ENCODE measurements around the gene ROCK2. TPM values are rescaled to one million over a fixed set of nuclear protein-coding genes. Genes with fewer than 3 reads are reported as not detected.

The ROCK2 gene
- total and polyA plus RNA-seq, 2 of the 8 experiments (the other 6 are each of a cell fraction or from before 2014, with no cell fraction given): 2.7 to 29.0 TPM

- TF ChIP-seq CHD7 (IDR thresholded peaks at IDR 0.05; ENCODE audit: insufficient replicate concordance, low read length): no peak
- no peak for TF ChIP-seq RXRA (IDR thresholded peaks at IDR 0.05; ENCODE audit: insufficient read depth, low read depth, low read length)
- TF ChIP-seq, protein P1, sequence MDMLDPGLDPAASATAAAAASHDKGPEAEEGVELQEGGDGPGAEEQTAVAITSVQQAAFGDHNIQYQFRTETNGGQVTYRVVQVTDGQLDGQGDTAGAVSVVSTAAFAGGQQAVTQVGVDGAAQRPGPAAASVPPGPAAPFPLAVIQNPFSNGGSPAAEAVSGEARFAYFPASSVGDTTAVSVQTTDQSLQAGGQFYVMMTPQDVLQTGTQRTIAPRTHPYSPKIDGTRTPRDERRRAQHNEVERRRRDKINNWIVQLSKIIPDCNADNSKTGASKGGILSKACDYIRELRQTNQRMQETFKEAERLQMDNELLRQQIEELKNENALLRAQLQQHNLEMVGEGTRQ (IDR thresholded peaks at IDR 0.05; ENCODE audit: low read length): no peak
- TF ChIP-seq SRF (IDR thresholded peaks at IDR 0.05; ENCODE audit: low read depth, low read length): no peak
- no peak for TF ChIP-seq SUZ12 (IDR thresholded peaks at IDR 0.05; ENCODE audit: low read length)
- TF ChIP-seq KDM1A (IDR thresholded peaks at IDR 0.05; ENCODE audit: borderline replicate concordance, low read length): no peak
Measured at GRCh38 chr2:11156396-11157075, 187.9 kb downstream of the ROCK2 start (continued).

Measured in H1 (cell line).